OCI-LY7 (cell line): ENCODE data around the gene MAPT. TPM values are rescaled to one million over a fixed set of nuclear protein-coding genes. Genes with fewer than 3 reads are reported as not detected.

Experiments used
- BruUV-seq: library from RNA; stranded (reverse); fragments of 400-500 nt; replicated peaks from 2 replicates; lab custom pipeline; 2021; lab: Mats Ljungman, UMichigan
- CTCF ChIA-PET: fragments of 300-600 bp; sonication (Branson Sonifier 250); formaldehyde crosslinking; loops from one replicate; lab custom pipeline; 2022; ENCODE audit warnings: antibody characterized with exemption; ENCODE audit not compliant: unreplicated experiment; lab: Charles Lee
- POLR2A ChIA-PET: fragments of 300-600 bp; sonication (Branson Sonifier 250); formaldehyde crosslinking; loops from one replicate; lab custom pipeline; 2022; ENCODE audit warnings: antibody characterized with exemption; lab: Charles Lee
- DNase-seq: peaks from one replicate; pipeline ENCODE4 v3.0.0-alpha.2; 2015; ENCODE audit warnings: low spot score
- H2AFZ ChIP-seq: fragments of 200-600 bp; sonication (generic), shearing (Covaris generic); 2 replicates; pipeline ENCODE4 v1.6.1; 2014; ENCODE audit warnings: mild to moderate bottlenecking, antibody characterized with exemption, low read length, moderate library complexity
- H3K27ac ChIP-seq: fragments of 200-600 bp; sonication (generic); 2 replicates; pipeline ENCODE4 v1.5.1; 2014; ENCODE audit warnings: mixed run types, low read depth, mild to moderate bottlenecking, moderate library complexity, low read length, inconsistent platforms; ENCODE audit not compliant: poor library complexity, severe bottlenecking
- H3K36me3 ChIP-seq: fragments of 200-600 bp; sonication (generic); 2 replicates; pipeline ENCODE4 v1.6.1; 2014; ENCODE audit warnings: mild to moderate bottlenecking, antibody characterized with exemption, low read length, moderate library complexity, mixed read lengths; ENCODE audit not compliant: insufficient read depth
- H3K4me1 ChIP-seq: fragments of 200-600 bp; sonication (generic); 2 replicates; pipeline ENCODE4 v1.5.1; 2014; ENCODE audit warnings: mild to moderate bottlenecking, low read length; ENCODE audit not compliant: insufficient read depth, poor library complexity, severe bottlenecking
- H3K4me2 ChIP-seq: fragments of 200-600 bp; sonication (generic); 2 replicates; pipeline ENCODE4 v1.6.1; 2014; ENCODE audit warnings: mild to moderate bottlenecking, low read length
- H3K4me3 ChIP-seq: fragments of 200-600 bp; sonication (generic); 2 replicates; pipeline ENCODE4 v1.5.1; 2014; ENCODE audit warnings: mild to moderate bottlenecking, low read depth, low read length; ENCODE audit not compliant: poor library complexity, severe bottlenecking
- H3K79me2 ChIP-seq: fragments of 200-600 bp; sonication (generic); 2 replicates; pipeline ENCODE4 v1.6.1; 2016; ENCODE audit warnings: low read depth, mild to moderate bottlenecking, low read length, moderate library complexity, mixed read lengths; ENCODE audit not compliant: insufficient read depth
- H3K9me2 ChIP-seq: fragments of 200-600 bp; sonication (generic); 2 replicates; pipeline ENCODE4 v1.6.1; 2016; ENCODE audit warnings: mild to moderate bottlenecking, low read length, mixed read lengths; ENCODE audit not compliant: insufficient read depth
- H3K9me3 ChIP-seq: fragments of 200-600 bp; sonication (generic); 2 replicates; pipeline ENCODE4 v1.6.1; 2014; ENCODE audit warnings: mild to moderate bottlenecking, mixed run types, low read length, mixed read lengths
- H4K20me1 ChIP-seq: fragments of 200-600 bp; sonication (generic); 2 replicates; pipeline ENCODE4 v1.6.1; 2014; ENCODE audit warnings: mild to moderate bottlenecking, antibody characterized with exemption, low read length, moderate library complexity, mixed read lengths; ENCODE audit not compliant: insufficient read depth
- EZH2phosphoT487 ChIP-seq: fragments of 200-600 bp; sonication (generic); IDR thresholded peaks from 2 replicates; pipeline ENCODE4 v1.6.1; 2018; ENCODE audit warnings: low read depth, borderline replicate concordance, mild to moderate bottlenecking, mixed run types, antibody characterized with exemption, low read length, moderate library complexity, mixed read lengths
- intact Hi-C: fragments of 100-400 bp; cut with micrococcal nuclease; formaldehyde crosslinking; loops from one replicate; pipeline ENCODE4 v1.10.0; 2022; ENCODE audit not compliant: unreplicated experiment
- total RNA-seq, 2 experiments: library from RNA; depleted of rRNA in 1 of 2; stranded (reverse); fragments of >200 nt in 1 of 2; shearing (Covaris generic) in 1 of 2; gene quantifications; 2 replicates each; pipeline ENCODE4 v1.2.3, GENCODE V29; 2014 to 2022
- TF ChIP-seq, protein P1 (sequence below): fragments of 200-600 bp; sonication (generic); conservative IDR thresholded peaks from 2 replicates; pipeline ENCODE4 v1.5.1; 2014; ENCODE audit warnings: mild to moderate bottlenecking, antibody characterized with exemption, low read length, moderate library complexity, mixed read lengths

The MAPT gene
- total RNA-seq, 2 experiments from 2014 or later = 0.44 TPM; not detected in 1

DNA sequence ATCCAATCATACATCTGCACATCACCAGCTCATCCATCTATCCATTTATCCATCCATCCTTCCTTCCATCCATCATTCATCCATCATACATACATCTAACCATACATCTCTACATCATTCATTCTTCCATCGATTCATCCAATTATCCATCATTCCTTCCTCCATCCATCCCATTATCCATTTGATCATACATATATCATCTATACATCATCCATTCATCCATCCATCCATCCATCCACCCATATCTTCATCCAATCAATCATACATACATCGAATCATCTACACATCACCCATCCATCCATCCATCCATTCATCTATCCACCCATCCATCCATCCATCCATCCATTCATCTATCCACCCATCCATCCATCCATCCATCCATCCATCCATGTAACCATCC lies 75.4 kb downstream of the MAPT start:
- no peak overlapping the region for H3K27ac ChIP-seq
- CTCF ChIA-PET = no interaction called here
- no peaks in the 10 kb centered on the region for H4K20me1 ChIP-seq
- DNase-seq = no peak
- no peaks in the 10 kb centered on the region for H3K36me3 ChIP-seq
- no peaks in the 10 kb centered on the region for H3K4me1 ChIP-seq
- H3K9me3 ChIP-seq = no peaks in the 10 kb centered on the region
- H2AFZ ChIP-seq = no peak overlapping the region
- H3K4me3 ChIP-seq = no peak overlapping the region
- BruUV-seq = no TSS peak
- no peaks in the 10 kb centered on the region for H3K79me2 ChIP-seq
- intact Hi-C loops = no loop called here
- no peak for TF ChIP-seq EZH2phosphoT487
- TF ChIP-seq, protein P1, sequence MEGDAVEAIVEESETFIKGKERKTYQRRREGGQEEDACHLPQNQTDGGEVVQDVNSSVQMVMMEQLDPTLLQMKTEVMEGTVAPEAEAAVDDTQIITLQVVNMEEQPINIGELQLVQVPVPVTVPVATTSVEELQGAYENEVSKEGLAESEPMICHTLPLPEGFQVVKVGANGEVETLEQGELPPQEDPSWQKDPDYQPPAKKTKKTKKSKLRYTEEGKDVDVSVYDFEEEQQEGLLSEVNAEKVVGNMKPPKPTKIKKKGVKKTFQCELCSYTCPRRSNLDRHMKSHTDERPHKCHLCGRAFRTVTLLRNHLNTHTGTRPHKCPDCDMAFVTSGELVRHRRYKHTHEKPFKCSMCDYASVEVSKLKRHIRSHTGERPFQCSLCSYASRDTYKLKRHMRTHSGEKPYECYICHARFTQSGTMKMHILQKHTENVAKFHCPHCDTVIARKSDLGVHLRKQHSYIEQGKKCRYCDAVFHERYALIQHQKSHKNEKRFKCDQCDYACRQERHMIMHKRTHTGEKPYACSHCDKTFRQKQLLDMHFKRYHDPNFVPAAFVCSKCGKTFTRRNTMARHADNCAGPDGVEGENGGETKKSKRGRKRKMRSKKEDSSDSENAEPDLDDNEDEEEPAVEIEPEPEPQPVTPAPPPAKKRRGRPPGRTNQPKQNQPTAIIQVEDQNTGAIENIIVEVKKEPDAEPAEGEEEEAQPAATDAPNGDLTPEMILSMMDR = no peak
- H3K4me2 ChIP-seq = no peak overlapping the region
- H3K9me2 ChIP-seq = no peaks in the 10 kb centered on the region
- POLR2A ChIA-PET = no interaction called here

DNA sequence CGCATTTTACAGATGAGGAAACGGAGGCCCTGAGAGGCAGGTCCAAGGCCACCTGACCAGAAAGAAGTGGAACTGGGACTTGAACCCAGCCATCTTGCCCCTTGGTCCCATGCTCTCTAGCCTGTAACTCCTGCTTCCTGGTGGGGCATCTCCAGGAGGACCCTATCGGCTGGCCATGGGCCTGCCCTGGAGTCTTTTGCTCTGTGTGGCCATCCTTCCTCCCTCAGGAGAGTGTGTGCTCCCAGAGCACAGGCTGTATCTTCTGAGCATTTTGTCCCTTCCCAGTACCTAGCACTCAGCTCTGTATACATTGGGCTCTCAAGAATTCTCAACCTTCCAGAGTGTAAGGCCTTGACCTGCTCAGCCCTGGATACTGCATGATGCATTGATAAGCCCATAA lies 76.3 kb downstream of the MAPT start:
- H3K36me3 ChIP-seq = no peaks in the 10 kb centered on the region
- H3K9me2 ChIP-seq = no peaks in the 10 kb centered on the region
- intact Hi-C loops = no loop called here
- H3K27ac ChIP-seq = no peak overlapping the region
- no peaks in the 10 kb centered on the region for H3K9me3 ChIP-seq
- CTCF ChIA-PET = no interaction called here
- H3K4me1 ChIP-seq = no peaks in the 10 kb centered on the region
- no peak for DNase-seq
- no peak overlapping the region for H3K4me2 ChIP-seq
- H2AFZ ChIP-seq = no peak overlapping the region
- no peak overlapping the region for H3K4me3 ChIP-seq
- POLR2A ChIA-PET = no interaction called here
- BruUV-seq = no TSS peak
- H3K79me2 ChIP-seq = no peaks in the 10 kb centered on the region
- TF ChIP-seq, protein P1 = no peak
- no peak for TF ChIP-seq EZH2phosphoT487
- no peaks in the 10 kb centered on the region for H4K20me1 ChIP-seq

DNA sequence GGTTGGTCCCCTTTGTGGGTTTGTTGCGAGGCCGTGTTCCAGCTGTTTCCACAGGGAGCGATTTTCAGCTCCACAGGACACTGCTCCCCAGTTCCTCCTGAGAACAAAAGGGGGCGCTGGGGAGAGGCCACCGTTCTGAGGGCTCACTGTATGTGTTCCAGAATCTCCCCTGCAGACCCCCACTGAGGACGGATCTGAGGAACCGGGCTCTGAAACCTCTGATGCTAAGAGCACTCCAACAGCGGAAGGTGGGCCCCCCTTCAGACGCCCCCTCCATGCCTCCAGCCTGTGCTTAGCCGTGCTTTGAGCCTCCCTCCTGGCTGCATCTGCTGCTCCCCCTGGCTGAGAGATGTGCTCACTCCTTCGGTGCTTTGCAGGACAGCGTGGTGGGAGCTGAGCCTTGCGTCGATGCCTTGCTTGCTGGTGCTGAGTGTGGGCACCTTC lies 77.4 kb downstream of the MAPT start:
- intact Hi-C loops = no loop called here
- Histone ChIP-seq H3K27ac (no peak overlapping the region), H3K9me3 (no peaks in the 10 kb centered on the region), H3K79me2 (no peaks in the 10 kb centered on the region), H3K36me3 (no peaks in the 10 kb centered on the region), H3K4me1 (no peaks in the 10 kb centered on the region), H4K20me1 (no peaks in the 10 kb centered on the region; the same call in 1 of the 2 replicates), H3K4me2 (no peak overlapping the region), H3K9me2 (no peaks in the 10 kb centered on the region), H2AFZ (no peak overlapping the region), H3K4me3 (no peak overlapping the region)
- POLR2A ChIA-PET = no interaction called here
- CTCF ChIA-PET = no interaction called here
- no peak for DNase-seq
- no peak for TF ChIP-seq EZH2phosphoT487
- TF ChIP-seq, protein P1 = peak; percentile 39; the same call in 1 of the 2 replicates
- BruUV-seq = no TSS peak
